DND-41 (cell line): ENCODE results near the gene CACNA1A.

Source experiments
- EZH2 ChIP-seq: IDR thresholded peaks from 3 replicates; pipeline ENCODE4 v1.6.1; 2012; ENCODE audit warnings: borderline replicate concordance, low read depth, mild to moderate bottlenecking, moderate library complexity, low read length, inconsistent platforms; ENCODE audit not compliant: severe bottlenecking
- TF ChIP-seq, protein P1 (sequence below): IDR thresholded peaks from 2 replicates; pipeline ENCODE4 v1.5.1; 2012; ENCODE audit warnings: borderline replicate concordance, low read length, moderate library complexity, mild to moderate bottlenecking; ENCODE audit not compliant: poor library complexity, severe bottlenecking; ENCODE audit errors: extremely low read depth

DNA sequence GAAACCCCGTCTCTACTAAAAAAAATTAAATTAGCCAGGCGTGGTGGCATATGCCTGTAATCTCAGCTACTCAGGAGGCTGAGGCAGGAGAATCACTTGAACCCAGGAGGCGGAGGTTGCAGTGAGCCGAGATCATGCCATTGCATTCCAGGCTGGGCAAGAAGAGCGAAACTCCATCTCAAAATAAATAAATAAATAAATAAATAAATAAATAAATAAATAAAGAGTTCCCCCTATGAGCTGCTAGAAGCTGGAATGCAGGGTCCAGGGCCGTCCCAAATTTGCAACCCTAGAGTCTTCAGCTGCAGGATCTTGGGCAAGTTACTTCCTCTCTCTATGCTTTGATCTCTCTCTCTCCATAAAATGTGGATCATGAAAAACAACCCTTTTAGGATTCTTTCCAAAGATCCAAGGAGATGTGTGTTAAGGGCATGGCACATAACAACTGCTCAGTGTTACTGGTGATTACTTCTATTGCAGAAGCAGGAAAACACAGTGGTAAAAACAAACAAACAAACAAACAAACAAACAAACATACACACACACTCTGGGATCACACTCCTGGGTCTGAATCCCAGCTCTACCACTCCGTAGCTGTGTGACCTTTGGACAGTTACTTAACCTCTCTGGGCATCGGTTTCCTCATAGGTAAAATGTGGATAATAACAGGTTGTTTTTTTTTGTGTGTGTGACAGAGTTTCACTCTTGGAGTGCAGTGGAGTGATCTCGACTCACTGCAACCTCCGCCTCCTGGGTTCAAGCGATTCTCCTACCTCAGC is 78.8 kb downstream of the CACNA1A start:
- TF ChIP-seq, protein P1, sequence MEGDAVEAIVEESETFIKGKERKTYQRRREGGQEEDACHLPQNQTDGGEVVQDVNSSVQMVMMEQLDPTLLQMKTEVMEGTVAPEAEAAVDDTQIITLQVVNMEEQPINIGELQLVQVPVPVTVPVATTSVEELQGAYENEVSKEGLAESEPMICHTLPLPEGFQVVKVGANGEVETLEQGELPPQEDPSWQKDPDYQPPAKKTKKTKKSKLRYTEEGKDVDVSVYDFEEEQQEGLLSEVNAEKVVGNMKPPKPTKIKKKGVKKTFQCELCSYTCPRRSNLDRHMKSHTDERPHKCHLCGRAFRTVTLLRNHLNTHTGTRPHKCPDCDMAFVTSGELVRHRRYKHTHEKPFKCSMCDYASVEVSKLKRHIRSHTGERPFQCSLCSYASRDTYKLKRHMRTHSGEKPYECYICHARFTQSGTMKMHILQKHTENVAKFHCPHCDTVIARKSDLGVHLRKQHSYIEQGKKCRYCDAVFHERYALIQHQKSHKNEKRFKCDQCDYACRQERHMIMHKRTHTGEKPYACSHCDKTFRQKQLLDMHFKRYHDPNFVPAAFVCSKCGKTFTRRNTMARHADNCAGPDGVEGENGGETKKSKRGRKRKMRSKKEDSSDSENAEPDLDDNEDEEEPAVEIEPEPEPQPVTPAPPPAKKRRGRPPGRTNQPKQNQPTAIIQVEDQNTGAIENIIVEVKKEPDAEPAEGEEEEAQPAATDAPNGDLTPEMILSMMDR: no peak
- no peak for TF ChIP-seq EZH2
